ENCODE data around the gene IL1RAPL2.

Gene IL1RAPL2

GRCh38 chrX:105468741-105469140, 902.7 kb downstream of the IL1RAPL2 start:
- no peak for DNase-seq

GRCh38 chrX:105471597-105471996, 905.6 kb downstream of the IL1RAPL2 start:
- no peak for DNase-seq

- no peak for DNase-seq
Measured at GRCh38 chrX:105475801-105476200, 909.8 kb downstream of the IL1RAPL2 start.

- no peak for DNase-seq
Measured at GRCh38 chrX:105477351-105477750, 911.4 kb downstream of the IL1RAPL2 start.

- no peak for DNase-seq
Measured at GRCh38 chrX:105480646-105481310, 914.8 kb downstream of the IL1RAPL2 start.

GRCh38 chrX:105483011-105483410, 917.0 kb downstream of the IL1RAPL2 start:
- no peak for DNase-seq

GRCh38 chrX:105488716-105489115, 922.7 kb downstream of the IL1RAPL2 start:
- no peak for DNase-seq

GRCh38 chrX:105495376-105495775, 929.4 kb downstream of the IL1RAPL2 start:
- DNase-seq = no peak

- DNase-seq = no peak
Measured at GRCh38 chrX:105502336-105502735, 936.3 kb downstream of the IL1RAPL2 start.

GRCh38 chrX:105515561-105515960, 949.6 kb downstream of the IL1RAPL2 start:
- DNase-seq = no peak

GRCh38 chrX:105526431-105526830, 960.4 kb downstream of the IL1RAPL2 start:
- no peak for DNase-seq

GRCh38 chrX:105527759-105528158, 961.8 kb downstream of the IL1RAPL2 start:
- DNase-seq = no peak

- no peak for DNase-seq
Measured at GRCh38 chrX:105533951-105534350, 968.0 kb downstream of the IL1RAPL2 start.

- DNase-seq = no peak
Measured at GRCh38 chrX:105543283-105543682, 977.3 kb downstream of the IL1RAPL2 start.

GRCh38 chrX:105550043-105550663, 984.2 kb downstream of the IL1RAPL2 start:
- DNase-seq = no peak

- DNase-seq = no peak
Measured at GRCh38 chrX:105552395-105552794, 986.4 kb downstream of the IL1RAPL2 start.

GRCh38 chrX:105553118-105553517, 987.1 kb downstream of the IL1RAPL2 start:
- no peak for DNase-seq

GRCh38 chrX:105564501-105564900, 998.5 kb downstream of the IL1RAPL2 start:
- DNase-seq = no peak

- DNase-seq = no peak
Measured at GRCh38 chrX:105565856-105566255, 999.9 kb downstream of the IL1RAPL2 start.

- no peak for DNase-seq
Measured at GRCh38 chrX:105567082-105567481, 1001.1 kb downstream of the IL1RAPL2 start.

GRCh38 chrX:105608745-105609144, 1042.7 kb downstream of the IL1RAPL2 start:
- DNase-seq = no peak

- no peak for DNase-seq
Measured at GRCh38 chrX:105609530-105609929, 1043.5 kb downstream of the IL1RAPL2 start.

GRCh38 chrX:105610411-105610810, 1044.4 kb downstream of the IL1RAPL2 start:
- no peak for DNase-seq

- no peak for DNase-seq
Measured at GRCh38 chrX:105618393-105619101, 1052.5 kb downstream of the IL1RAPL2 start.

Measured in right kidney (tissue), 1 donor.